SK-N-SH (cell line): Measurements from ENCODE around the gene SKA1.

Source experiments
- EP300 ChIP-seq, 2 experiments: IDR thresholded peaks; 2 replicates each; pipeline versions ENCODE4 v1.4.0 to v1.6.1; 2012; ENCODE audit warnings: borderline replicate concordance in 1 of 2, low read depth in 1 of 2, low read length in 1 of 2
- GABPA ChIP-seq: IDR thresholded peaks from 2 replicates; pipeline ENCODE4 v1.4.0; 2012; ENCODE audit warnings: low read depth, mild to moderate bottlenecking
- POLR2AphosphoS5 ChIP-seq: IDR thresholded peaks from 2 replicates; pipeline ENCODE4 v1.6.1; 2012; ENCODE audit warnings: low read depth, low read length
- TAF1 ChIP-seq: IDR thresholded peaks from 2 replicates; pipeline ENCODE4 v1.6.1; 2012; ENCODE audit warnings: low read depth, mild to moderate bottlenecking, low read length, moderate library complexity, borderline replicate concordance
- TF ChIP-seq, protein P1 (sequence below): IDR thresholded peaks from 2 replicates; pipeline ENCODE4 v1.6.1; 2012; ENCODE audit warnings: mild to moderate bottlenecking, low read depth, low read length, moderate library complexity
- TF ChIP-seq, protein P2 (sequence below): fragments of 200-600 bp; sonication (generic); IDR thresholded peaks from 2 replicates; pipeline ENCODE4 v1.6.1; 2017; ENCODE audit warnings: antibody characterized with exemption, mild to moderate bottlenecking, moderate library complexity
- TF ChIP-seq, protein P3 (sequence below): IDR thresholded peaks from 2 replicates; pipeline ENCODE4; 2012

DNA sequence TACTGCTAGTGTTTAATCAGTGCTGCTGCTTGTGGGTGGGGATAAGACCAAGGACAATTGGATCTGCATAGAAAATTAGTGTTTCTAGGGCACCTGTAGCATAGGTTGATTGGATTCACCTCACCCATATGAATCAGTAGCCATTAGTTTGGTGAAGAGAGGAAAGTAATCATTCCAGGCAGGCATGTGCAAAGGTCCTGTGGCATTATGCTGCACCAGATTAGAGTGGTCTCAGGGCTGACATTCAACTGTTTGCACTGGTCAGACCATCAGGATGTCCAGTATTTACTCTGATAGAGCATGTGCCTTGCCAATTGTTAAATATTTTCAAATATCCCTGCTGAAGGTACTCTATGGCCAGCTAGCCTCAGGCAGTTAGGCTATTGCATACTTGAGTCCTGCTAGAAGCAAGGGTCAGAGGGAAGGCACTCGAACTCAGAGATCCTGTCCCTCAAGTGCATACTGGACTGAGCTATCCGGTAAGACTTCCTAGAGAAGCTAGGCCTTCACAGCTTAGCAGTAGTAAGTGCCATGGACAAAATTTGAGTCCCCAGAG is 64.7 kb downstream of the SKA1 start:
- TF ChIP-seq, protein P1, sequence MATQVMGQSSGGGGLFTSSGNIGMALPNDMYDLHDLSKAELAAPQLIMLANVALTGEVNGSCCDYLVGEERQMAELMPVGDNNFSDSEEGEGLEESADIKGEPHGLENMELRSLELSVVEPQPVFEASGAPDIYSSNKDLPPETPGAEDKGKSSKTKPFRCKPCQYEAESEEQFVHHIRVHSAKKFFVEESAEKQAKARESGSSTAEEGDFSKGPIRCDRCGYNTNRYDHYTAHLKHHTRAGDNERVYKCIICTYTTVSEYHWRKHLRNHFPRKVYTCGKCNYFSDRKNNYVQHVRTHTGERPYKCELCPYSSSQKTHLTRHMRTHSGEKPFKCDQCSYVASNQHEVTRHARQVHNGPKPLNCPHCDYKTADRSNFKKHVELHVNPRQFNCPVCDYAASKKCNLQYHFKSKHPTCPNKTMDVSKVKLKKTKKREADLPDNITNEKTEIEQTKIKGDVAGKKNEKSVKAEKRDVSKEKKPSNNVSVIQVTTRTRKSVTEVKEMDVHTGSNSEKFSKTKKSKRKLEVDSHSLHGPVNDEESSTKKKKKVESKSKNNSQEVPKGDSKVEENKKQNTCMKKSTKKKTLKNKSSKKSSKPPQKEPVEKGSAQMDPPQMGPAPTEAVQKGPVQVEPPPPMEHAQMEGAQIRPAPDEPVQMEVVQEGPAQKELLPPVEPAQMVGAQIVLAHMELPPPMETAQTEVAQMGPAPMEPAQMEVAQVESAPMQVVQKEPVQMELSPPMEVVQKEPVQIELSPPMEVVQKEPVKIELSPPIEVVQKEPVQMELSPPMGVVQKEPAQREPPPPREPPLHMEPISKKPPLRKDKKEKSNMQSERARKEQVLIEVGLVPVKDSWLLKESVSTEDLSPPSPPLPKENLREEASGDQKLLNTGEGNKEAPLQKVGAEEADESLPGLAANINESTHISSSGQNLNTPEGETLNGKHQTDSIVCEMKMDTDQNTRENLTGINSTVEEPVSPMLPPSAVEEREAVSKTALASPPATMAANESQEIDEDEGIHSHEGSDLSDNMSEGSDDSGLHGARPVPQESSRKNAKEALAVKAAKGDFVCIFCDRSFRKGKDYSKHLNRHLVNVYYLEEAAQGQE: no peak
- TF ChIP-seq, protein P2, sequence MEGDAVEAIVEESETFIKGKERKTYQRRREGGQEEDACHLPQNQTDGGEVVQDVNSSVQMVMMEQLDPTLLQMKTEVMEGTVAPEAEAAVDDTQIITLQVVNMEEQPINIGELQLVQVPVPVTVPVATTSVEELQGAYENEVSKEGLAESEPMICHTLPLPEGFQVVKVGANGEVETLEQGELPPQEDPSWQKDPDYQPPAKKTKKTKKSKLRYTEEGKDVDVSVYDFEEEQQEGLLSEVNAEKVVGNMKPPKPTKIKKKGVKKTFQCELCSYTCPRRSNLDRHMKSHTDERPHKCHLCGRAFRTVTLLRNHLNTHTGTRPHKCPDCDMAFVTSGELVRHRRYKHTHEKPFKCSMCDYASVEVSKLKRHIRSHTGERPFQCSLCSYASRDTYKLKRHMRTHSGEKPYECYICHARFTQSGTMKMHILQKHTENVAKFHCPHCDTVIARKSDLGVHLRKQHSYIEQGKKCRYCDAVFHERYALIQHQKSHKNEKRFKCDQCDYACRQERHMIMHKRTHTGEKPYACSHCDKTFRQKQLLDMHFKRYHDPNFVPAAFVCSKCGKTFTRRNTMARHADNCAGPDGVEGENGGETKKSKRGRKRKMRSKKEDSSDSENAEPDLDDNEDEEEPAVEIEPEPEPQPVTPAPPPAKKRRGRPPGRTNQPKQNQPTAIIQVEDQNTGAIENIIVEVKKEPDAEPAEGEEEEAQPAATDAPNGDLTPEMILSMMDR: no peak
- TF ChIP-seq GABPA: no peak
- no peak for TF ChIP-seq EP300 (IDR thresholded peaks at IDR 0.05; ENCODE audit: borderline replicate concordance in 1 of 2, low read depth in 1 of 2, low read length in 1 of 2)
- TF ChIP-seq, protein P3, sequence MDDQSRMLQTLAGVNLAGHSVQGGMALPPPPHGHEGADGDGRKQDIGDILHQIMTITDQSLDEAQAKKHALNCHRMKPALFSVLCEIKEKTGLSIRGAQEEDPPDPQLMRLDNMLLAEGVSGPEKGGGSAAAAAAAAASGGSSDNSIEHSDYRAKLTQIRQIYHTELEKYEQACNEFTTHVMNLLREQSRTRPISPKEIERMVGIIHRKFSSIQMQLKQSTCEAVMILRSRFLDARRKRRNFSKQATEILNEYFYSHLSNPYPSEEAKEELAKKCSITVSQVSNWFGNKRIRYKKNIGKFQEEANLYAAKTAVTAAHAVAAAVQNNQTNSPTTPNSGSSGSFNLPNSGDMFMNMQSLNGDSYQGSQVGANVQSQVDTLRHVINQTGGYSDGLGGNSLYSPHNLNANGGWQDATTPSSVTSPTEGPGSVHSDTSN: no peak
- TF ChIP-seq POLR2AphosphoS5: no peak
- no peak for TF ChIP-seq TAF1
